Measurements from ENCODE around the gene PTX4. TPM values are rescaled to one million over a fixed set of nuclear protein-coding genes. Genes with fewer than 3 reads are reported as not detected.

The PTX4 gene
- total RNA-seq, 1 donor from 2014 or later: not detected

DNA sequence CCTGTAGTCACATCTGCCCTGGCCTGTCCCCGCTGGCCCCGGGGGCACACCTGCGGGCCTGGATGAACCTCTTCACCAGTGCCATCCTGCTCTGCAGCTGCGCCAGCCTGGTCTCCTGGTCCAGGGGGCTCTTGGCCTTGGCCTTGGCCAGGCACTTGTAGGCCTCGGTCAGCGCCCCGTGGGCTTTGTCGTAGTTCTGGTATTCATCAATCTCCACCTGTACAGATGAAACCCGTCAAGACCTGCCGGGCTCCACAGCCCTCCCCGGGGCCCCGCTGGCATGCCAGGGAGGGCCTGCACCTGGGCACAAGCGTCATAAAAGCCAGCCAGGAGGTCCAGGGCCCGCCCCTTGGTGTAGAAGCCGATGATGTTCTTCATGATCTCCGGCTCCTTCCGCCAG is 31.1 kb upstream of the PTX4 start:
- H3K9me3 ChIP-seq: peaks cover 0 to 1% of the 10 kb centered on the region in 2 donors
- H3K27me3 ChIP-seq: no peaks in the 10 kb centered on the region
- intact Hi-C loops (cut with DNase I): no loop called here
- no peak for TF ChIP-seq CTCF (IDR thresholded peaks at IDR 0.05)
- H3K27ac ChIP-seq: no peak overlapping the region
- no peak for DNase-seq (ENCODE audit: low spot score in 2 of 2)
- H3K36me3 ChIP-seq: peaks cover 15 to 34% of the 10 kb centered on the region in 2 donors
- H3K4me1 ChIP-seq: no peaks in the 10 kb centered on the region
- H3K4me3 ChIP-seq: no peak overlapping the region

DNA sequence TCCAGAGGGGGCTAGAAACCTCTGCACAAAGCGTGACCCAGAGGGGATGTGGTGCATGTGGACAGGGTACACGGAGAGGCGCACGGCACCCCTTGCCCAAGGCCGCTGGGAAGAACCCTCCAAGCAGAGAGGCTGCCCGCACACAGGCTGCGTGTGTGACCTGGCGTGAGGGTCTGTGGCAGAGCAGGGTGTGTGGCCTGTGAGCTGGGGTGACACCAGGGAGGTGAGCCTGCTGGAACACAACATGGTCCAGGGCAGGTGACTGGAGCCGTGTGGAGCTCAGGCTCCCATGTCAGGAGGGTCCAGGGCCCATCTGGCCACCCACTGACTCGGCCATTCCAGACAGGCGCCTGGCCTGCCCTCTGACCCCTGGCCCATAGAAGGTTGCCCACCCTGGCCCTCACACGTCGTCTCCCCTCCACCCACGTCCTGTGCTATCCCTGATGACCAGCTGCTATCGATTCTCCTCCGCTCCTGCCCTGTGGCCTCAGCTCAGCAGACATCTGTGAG is 29.9 kb upstream of the PTX4 start:
- Histone ChIP-seq H3K4me1 (no peaks in the 10 kb centered on the region), H3K4me3 (no peak overlapping the region), H3K9me3 (peaks cover 0 to 11% of the 10 kb centered on the region in 2 donors), H3K27me3 (no peaks in the 10 kb centered on the region), H3K36me3 (peaks cover 9 to 28% of the 10 kb centered on the region in 2 donors), H3K27ac (no peak overlapping the region)
- DNase-seq (ENCODE audit: low spot score in 2 of 2): no peak
- no peak for TF ChIP-seq CTCF (IDR thresholded peaks at IDR 0.05)
- intact Hi-C loops (cut with DNase I): no loop called here

DNA sequence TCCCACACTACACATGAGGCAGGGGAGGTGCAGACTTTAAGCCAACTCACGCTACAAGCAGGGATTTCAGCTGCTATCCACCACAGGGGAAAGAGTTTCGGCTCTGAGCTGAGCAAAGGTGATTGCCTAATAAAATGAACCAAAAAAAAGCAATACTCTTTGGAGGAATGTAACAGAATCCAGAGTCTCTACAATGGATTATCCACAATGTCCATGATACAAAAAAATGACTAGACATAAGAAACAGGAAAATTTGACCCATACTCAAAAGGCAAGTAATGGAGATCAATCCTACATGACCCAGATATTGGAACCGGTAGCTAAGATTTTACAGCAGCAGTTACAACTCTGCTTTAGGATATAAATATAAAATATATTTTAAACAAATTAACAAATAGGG is 25.8 kb upstream of the PTX4 start:
- H3K4me1 ChIP-seq: peaks cover 2 to 7% of the 10 kb centered on the region in 2 donors
- peaks cover under 1 to 15% of the 10 kb centered on the region in 2 donors for H3K36me3 ChIP-seq
- peaks cover 0 to 11% of the 10 kb centered on the region in 2 donors for H3K9me3 ChIP-seq
- intact Hi-C loops (cut with DNase I): no loop called here
- H3K4me3 ChIP-seq: no peak overlapping the region
- H3K27me3 ChIP-seq: no peaks in the 10 kb centered on the region
- no peak for TF ChIP-seq CTCF (IDR thresholded peaks at IDR 0.05)
- no peak for DNase-seq (ENCODE audit: low spot score in 2 of 2)
- no peak overlapping the region for H3K27ac ChIP-seq

- no peak for TF ChIP-seq CTCF (IDR thresholded peaks at IDR 0.05)
- no peak for DNase-seq (ENCODE audit: low spot score in 2 of 2)
- Histone ChIP-seq H3K27me3 (no peaks in the 10 kb centered on the region), H3K9me3 (peaks cover 0 to 11% of the 10 kb centered on the region in 2 donors), H3K4me3 (no peak overlapping the region), H3K36me3 (peaks cover 0 to 9% of the 10 kb centered on the region in 2 donors), H3K27ac (no peak overlapping the region), H3K4me1 (peaks cover 13 to 19% of the 10 kb centered on the region in 2 donors)
- intact Hi-C loops (cut with DNase I): no loop called here
These were observed 24.0 kb upstream of the PTX4 start for GRCh38 chr16:1512774-1513173.

GRCh38 chr16:1511662-1512569 is 23.2 kb upstream of the PTX4 start:
- H3K36me3 ChIP-seq: peaks cover 4 to 7% of the 10 kb centered on the region in 2 donors
- intact Hi-C loops (cut with DNase I): no loop called here
- no peak for DNase-seq (ENCODE audit: low spot score in 2 of 2)
- H3K4me1 ChIP-seq: peaks cover 13 to 19% of the 10 kb centered on the region in 2 donors
- no peak for TF ChIP-seq CTCF (IDR thresholded peaks at IDR 0.05)
- H3K27ac ChIP-seq: peak overlapping the region in 1 of 2 donors; percentile 22
- H3K4me3 ChIP-seq: no peak overlapping the region
- no peaks in the 10 kb centered on the region for H3K27me3 ChIP-seq
- H3K9me3 ChIP-seq: peaks cover 0 to 11% of the 10 kb centered on the region in 2 donors
